ENCODE results near the gene OSBPL6.
"Not testable (repeated sequence)": the region's sequence is repeated elsewhere in the genome, so short reads cannot be mapped to it uniquely, and the experiment has no call there.

Gene OSBPL6

DNA sequence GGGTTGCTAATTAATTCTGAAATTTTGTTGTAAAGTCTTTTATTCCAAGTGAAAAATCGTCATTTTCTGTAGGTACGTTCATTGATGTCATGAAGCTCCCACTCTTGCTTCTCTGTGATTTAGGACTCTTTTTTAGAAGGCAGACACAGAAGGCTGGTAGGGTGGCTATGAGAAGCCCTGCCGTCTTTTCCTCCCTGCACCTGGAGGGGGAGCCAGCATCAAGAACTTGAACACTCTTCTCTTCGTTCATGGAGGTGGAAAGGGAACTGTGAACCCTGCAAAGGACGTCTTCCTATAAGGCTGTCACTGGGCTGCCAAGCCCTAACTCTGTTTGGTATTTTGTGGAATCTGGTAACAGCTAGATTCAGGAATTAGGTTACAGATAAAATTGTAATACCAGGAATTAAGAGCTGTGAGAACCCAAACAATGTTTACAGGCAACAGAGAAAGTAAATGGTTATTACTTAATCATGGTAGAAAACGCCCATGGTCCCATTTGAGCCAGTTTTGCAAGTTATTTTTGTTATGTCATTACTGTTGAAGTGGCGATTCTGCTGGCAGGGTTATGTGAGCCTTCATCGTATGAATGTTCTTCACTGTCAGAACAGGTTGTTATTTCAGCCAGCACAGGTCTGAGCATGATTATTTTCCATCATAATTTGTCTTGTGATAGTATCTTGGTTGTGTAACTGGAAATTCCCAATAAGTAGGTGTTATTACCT is 112.2 kb downstream of the OSBPL6 start:
- no peak for DNase-seq (ENCODE audit: low spot score)

DNA sequence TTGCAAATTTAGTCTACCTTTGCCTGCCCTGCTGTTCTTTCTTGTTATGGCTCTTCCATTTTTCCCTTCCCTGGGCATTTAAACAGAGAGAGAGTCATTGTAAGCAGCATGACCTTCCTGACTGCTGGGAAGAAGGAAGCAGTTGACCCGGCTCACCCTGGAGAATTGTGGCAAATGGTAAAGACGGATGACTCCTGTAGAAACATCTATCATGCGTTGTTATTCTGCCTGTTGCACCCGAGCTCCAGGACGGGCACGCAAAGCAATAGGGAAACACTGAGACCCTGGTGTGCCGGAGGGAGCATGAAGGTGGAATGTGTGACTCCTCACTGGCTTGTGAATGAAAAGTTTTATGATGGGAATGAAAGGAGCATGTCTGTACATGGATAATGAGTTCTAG is 113.3 kb downstream of the OSBPL6 start:
- DNase-seq (ENCODE audit: low spot score) = no peak

DNA sequence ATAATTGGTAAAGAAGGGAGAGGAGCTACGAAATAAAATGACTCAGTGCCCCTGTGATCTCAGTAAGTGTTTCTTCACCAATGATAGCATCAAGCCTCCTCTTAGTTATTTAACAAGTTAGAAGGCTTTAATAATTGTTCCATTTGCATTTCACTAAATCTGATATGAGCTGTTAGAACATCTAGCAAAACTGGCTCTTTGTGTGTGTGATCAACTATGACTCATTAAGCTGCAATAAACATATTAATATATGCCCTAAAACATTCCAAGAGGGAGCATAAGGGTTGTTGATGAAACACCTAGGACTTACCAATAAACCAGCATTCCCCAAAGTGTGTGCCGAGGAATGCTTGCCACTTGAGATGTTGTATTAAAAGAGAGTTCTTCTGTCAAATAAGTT is 115.2 kb downstream of the OSBPL6 start:
- no peak for DNase-seq (ENCODE audit: low spot score)

DNA sequence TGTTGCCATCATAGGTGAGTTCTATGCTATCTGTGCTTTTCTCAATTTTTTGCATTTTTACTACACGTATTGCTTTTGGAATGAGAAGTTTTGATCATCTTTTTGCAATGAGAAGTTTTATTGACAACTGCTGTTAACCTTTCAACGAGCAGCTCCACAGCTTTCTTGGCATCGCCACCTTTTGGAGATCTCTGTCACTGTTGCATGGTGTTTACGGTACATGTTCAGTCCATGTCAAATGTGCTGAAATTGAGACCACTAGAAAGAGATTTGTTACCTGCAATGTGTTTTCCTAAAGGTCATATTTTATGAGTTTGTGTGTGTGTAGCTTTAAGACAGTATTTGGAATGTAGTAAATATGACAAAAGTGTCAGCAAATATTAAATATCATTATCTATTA is 120.8 kb downstream of the OSBPL6 start:
- DNase-seq (ENCODE audit: low spot score) = no peak

DNA sequence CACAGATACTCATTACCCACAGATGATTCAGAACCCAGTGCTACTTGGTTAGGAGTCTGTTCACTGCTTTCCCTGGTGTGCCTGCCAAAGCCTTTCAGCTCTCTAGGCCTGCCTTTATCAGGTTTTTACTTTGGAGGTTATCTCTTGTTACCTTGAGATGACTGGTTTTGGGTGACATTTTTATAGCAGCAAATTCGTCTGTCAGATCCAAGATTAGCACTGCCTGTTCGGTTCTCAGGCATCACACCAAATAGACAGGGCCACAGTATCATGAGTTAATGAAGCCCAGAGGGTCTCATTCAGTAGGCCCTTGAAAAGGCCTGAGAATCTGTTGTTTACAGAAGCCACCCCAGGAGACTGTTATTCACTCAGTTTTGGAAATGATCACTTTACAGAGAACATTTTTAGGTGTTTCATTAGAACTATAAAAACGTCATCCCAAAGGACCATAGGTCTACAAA is 121.2 kb downstream of the OSBPL6 start:
- no peak for DNase-seq (ENCODE audit: low spot score)

DNA sequence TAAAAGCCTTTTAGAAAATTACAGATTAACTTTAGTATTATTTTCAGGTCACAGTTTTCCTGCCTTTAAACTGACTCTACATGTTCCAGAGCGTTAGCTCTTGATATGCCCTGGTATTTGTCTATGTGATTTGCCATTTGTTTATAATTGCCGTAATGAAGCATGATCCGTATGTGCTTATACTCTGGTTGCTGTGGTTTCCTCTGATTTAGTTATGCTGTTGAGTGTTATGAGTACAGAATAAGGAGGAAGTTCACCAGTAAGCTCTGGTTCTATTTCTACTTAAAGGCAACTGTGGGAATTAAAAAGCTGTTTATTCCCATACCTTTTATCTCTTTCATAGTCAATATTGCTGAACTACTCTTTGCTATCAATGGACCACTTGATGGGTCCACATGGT is 123.5 kb downstream of the OSBPL6 start:
- no peak for DNase-seq (ENCODE audit: low spot score)

DNA sequence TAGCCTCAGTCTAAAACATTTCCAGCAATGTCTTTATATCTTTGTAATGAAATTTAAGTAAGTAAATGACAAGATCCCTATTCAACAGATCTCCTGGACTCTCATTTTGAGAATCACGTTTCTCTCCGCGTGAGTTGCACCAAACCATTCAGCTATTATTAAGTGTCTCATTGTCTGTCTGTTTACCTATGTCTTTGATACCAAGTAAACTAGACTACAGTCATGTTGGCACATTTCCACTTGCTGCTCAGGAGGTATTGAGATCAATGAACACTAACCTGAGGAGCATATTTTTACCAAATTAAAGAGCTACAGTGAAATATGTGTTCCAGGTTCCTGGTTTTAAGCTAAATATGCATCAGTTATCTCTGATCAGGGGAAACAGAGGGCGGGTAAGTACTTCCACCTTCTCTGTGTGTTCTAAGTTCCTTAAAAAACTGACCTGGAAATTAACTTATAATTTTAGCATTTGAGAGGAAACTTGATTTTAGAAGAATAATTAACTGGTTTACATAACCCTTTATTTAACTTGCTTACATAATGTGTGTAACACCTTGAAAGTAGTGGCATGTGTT is 125.8 kb downstream of the OSBPL6 start:
- DNase-seq (ENCODE audit: low spot score) = no peak

DNA sequence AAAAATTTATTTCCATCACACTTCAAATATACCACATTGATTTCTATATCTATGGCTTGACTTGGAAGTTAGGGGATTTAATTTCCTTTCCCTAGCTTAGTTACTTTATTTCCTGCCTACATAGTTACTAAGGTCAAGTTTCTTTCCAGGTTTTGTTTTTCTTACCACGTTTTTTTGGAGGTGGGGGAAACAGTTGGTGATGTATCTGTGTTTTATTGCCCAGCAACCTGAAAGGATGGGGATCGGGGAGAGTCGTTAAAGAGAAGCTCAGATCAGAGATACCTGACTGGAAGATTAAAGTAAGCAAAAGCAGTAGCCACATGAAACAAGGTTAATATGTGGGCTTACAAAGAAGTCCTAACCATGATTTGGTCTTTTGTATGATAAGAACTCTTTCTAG is 127.8 kb downstream of the OSBPL6 start:
- DNase-seq (ENCODE audit: low spot score) = no peak

DNA sequence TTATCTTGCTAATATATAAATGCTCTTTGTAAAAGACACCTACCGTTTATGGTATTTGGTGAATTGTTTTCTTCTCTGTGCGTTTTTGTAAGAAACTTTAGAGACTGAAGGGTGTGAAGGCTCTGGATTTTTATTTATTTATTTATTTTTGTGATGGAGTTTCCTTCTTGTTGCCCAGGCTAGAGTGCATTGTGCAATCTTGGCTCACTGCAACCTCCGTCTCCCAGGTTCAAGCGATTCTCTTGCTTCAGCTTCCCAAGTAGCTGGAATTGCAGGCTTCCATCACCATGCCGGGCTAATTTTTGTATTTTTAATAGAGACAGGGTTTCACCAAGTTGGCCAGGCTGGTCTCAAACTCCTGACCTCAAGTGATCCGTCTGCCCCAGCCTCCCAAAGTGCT is 129.0 kb downstream of the OSBPL6 start:
- DNase-seq (ENCODE audit: low spot score) = not testable (repeated sequence)

DNA sequence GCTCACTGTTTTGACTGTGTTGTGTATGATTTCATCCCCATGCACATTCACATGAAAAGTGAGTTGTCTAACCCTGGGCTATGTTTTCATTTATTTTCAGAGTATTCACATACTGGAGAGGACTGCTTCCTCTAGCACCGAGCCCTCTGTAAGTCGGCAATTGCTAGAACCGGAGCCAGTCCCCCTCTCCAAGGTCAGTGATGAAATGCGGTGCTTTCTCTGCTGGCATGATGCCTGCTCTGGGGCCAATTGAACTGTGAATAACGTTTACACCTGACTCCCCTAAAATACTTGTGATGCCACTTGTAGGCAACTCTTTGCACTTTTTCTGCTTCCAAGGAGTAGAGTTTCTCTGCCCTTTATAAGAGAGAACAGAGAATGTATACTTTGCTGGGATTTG is 129.8 kb downstream of the OSBPL6 start:
- DNase-seq (ENCODE audit: low spot score) = no peak

DNA sequence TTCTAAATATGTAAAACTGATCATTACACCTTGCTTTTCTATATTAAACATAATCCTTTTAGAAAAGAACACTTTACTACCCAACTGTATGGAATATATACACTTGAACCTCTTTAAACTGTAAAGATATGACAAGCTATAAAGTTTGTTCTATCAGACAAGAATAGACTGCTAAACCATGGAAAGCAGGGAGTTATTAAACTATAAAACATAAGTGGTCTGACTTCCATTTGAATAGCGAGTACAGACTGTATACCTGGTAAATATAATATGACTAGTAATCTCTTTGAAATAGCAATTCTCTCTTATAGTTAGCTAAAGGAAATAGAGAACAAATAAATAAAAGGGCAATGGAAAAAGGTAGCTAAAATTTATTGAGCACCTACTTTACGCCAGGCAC is 131.0 kb downstream of the OSBPL6 start:
- DNase-seq (ENCODE audit: low spot score) = no peak

DNA sequence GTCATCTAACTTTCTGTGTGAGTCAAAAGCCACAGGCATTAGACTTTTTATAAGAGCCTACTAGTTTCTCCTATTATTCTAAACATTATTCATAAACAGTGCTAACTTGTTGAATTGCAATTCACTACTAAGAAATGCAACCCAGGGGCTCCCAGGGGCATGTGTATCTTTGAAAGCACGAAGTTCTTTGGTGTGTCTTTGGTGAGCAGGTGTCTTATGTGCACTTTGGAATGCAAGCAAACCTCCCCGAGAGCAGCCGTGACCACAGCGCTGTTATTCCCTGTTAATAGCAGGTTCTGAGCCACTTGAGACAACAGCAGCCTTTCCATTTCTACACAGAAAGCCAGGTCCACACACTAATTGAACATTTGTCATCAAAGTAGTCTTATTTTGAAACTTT is 133.2 kb downstream of the OSBPL6 start:
- no peak for DNase-seq (ENCODE audit: low spot score)

DNA sequence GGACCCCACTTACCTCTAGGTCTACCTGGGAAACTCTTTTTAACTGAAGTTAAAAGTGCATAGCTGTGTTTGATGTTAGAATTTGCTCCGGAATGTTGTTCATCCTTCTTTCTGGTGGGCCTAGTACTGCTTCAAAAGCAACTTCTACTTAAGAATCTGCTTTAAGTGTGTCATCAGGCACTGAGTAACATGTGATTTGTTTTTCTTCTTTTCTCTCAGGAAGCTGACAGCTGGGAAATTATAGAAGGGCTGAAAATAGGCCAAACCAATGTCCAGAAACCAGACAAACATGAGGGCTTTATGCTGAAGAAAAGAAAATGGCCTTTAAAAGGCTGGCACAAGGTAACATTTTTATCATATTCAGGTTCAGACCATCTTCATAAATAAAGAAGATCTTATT is 133.7 kb downstream of the OSBPL6 start:
- DNase-seq (ENCODE audit: low spot score) = no peak

DNA sequence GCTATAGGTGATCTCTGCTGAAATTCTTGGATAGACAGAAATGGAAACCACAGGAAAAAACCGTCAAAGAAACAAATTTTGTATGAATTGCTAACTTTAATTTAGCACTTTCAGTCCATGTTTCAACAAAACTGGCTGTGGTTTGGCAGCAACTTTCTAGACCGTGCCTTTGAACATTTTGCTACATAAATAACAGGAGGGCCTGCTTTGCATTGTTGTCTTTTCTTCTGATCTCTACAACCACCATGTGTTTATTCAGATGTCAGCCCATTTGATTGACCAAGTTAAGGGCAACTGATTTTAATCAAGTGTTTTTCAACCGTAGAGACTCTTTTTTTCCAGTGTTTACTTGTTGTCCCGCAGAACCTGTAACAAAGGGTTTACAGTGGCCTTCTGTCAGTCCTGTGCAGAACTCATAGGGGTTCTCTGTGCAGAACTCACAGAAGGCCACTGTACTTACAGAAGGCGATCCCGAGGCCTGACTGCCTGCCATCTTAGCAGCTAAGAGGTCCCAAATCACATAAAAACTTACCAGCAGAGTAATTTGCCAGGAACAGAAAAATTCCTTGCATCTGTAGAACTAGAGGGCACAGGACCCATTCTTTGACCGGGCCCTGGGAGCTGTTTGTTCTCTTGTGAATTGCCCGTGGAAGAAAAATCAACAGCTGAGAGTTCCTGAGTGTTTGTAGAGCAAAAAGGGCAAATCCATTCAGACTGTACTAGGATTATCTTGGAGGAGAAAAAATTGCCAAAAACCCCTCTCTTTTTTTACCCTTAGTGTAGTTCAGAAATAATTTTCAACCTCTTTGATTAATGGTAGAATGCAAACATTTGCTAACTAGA is 136.1 kb downstream of the OSBPL6 start:
- DNase-seq (ENCODE audit: low spot score) = no peak

DNA sequence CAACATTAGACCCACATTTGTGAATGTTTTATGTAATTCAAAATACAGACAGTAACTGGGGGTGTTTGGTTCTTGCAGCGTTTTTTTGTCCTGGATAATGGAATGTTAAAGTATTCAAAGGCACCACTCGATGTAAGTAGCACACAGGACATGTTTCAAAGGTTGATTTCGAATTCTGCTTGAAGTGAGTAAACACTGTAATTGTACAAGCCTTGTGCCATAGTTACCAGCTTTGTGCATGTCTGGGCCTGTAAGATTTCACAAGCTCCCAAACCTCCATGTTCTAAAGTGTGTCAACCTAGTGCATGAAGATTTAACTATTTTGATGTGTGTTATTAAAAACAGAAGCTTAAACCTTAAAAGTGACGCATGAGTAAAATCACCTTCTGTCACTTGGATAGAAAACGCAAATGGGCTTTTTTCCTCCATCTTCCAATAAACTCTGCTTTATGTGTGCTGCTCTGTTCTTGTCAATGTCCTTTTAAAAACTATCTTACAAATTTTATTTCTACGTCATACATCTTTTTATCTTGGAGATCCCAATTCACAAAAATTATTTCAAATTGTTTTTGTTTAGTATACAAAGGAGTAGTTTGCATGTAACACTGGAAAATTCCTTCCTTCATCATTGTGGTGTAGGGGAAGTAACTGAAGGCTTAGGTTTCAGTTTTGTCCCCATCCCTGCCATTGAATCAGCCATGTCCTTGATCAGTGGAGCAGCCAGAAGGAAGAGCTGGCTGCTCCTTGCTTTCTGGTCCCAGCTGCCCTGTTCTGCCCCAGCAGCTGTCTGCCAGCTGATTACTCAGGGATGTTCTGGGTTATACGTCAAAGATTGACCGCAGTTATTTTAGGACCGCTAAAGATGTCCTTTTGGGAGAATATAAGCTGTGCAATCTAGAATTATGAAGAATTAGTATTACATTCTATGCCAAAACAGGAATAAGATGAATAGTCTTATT is 137.4 kb downstream of the OSBPL6 start:
- no peak for DNase-seq (ENCODE audit: low spot score)

DNA sequence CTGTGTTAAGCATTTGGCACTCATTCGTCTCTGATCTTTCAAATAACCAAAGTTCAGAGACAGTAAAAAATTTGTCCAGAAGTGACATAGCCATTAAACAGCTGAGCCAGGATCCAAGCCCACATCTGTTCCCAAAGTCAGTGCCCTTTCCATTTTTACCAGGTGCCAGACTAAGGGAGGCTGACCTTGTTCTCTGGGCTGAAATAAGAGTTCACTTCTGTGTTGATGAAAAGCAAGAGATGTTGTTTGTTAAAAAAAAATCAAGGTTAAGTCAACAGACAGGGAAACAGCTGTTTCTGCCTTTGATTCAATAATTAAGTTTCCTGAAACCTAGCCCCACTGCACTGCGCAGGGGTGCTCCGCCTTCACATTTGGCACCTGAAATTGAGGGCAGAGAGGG is 139.5 kb downstream of the OSBPL6 start:
- no peak for DNase-seq (ENCODE audit: low spot score)

DNA sequence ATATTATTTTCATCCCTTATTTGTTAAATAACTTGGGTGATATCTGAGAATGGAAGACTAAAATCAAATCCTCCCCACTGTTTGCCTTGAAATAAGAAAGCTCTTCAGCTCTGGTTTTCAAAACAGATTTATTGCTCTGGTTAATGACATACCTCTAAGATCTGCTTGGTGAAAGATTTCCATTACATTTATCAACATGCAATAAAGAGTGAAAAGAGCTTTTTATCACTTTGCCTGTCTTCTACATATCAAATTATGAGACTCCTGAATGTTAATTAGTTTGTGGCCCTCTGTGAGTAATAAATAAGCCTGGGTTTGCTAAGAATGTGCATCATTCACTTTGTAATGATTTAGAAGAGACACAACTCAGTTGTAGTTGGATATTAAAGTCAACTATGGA is 140.9 kb downstream of the OSBPL6 start:
- no peak for DNase-seq (ENCODE audit: low spot score)

DNA sequence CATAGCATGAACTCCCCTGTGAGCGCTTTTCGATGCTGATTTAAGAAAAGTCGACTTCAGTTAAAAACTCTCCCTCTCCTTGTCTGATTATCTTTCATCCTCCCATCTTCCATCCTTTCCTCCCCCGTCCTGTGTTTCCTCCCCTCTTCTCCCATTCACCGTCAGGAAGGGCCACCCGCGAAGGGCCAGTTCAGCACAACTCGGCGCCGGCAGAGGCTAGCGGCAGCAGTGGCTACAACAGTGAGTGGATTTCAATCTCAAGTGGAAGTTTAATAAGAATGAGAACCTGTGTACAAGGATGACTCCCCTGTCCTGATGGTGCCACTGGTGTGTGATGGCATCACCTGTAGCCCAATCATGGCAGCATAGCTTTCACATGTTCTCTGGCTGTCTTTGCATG is 149.8 kb downstream of the OSBPL6 start:
- DNase-seq (ENCODE audit: low spot score) = no peak

DNA sequence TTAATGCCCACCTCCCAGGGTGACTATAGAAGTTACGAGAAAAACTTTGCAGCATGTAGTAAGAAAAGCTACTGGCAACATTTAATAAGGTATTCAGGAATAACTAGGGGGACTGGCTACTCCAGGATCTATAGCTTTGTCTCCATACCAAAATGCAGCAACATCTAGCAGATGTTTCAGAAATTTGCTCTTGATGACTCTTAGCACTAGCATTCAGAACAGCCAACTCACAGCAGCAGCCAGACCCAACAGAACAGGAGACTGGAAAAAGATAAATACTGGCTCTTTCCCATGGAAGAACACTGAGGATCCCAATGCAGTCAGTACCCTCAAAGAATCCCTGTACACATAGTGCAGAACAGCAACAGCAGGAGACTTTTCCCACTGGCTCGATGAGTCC is 151.6 kb downstream of the OSBPL6 start:
- DNase-seq (ENCODE audit: low spot score) = no peak

DNA sequence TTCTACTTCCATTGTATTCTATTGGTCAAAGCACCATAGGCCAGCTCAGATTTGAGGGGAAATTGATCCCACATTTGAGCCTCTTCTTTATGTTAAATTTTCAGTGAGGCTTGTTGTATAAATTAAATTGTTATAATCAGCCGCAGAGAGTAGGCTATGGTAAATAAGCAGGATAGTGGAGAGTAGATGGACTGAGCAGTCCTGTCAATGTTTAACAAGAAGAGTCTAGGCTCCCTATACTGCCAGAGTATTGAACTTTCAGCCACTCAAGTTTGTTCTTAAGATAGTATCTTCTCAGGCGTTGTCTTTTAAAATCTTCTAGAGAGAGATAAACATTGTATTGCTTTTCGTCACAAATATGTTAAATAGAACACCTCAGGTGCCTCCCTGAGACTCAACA is 155.7 kb downstream of the OSBPL6 start:
- no peak for DNase-seq (ENCODE audit: low spot score)

DNA sequence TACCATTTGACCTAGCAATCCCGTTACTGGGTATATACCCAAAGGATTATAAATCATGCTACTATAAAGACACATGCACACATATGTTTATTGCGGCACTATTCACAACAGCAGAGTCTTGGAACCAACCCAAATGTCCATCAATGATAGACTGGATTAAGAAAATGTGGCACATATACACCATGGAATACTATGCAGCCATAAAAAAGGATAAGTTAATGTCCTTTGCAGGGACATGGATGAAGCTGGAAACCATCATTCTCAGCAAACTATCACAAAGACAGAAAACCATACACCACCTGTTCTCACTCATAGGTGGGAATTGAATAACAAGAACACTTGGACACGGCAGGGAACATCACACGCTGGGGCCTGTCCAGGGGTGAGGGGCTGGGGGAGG is 163.4 kb downstream of the OSBPL6 start:
- not testable (repeated sequence) for DNase-seq (ENCODE audit: low spot score)
